Umbilical cord (tissue), 2 donors: ENCODE measurements around the gene PDZD2. TPM values are rescaled to one million over a fixed set of nuclear protein-coding genes. Genes with fewer than 3 reads are reported as not detected.
"Not testable (repeated sequence)": the region's sequence is repeated elsewhere in the genome, so short reads cannot be mapped to it uniquely, and the experiment has no call there.

Experiments used
- DNase-seq: peaks from one replicate; pipeline ENCODE4 v3.0.0-alpha.2; 2015; ENCODE audit warnings: low spot score
- total RNA-seq: library from RNA; depleted of rRNA; stranded (reverse); fragments of >200 nt; gene quantifications from one replicate; pipeline ENCODE4 v1.2.3, GENCODE V29; 2014; ENCODE audit warnings: low replicate concordance; ENCODE audit not compliant: insufficient read depth

The PDZD2 gene
- total RNA-seq, 1 donor from 2014 or later = 5.5 TPM

DNA sequence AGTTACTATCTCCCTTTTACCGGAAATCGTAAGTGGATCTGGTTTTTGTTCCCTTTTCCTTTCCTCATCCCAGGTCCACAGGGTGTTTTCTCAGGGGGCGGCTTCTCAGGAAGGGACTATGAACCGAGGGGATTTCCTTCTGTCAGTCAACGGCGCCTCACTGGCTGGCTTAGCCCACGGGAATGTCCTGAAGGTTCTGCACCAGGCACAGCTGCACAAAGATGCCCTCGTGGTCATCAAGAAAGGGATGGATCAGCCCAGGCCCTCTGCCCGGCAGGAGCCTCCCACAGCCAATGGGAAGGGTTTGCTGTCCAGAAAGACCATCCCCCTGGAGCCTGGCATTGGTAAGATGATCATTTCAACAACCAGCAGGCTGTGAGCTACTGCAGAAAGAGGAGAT lies 459.4 kb downstream of the PDZD2 start:
- peak; percentile 36 for DNase-seq

DNA sequence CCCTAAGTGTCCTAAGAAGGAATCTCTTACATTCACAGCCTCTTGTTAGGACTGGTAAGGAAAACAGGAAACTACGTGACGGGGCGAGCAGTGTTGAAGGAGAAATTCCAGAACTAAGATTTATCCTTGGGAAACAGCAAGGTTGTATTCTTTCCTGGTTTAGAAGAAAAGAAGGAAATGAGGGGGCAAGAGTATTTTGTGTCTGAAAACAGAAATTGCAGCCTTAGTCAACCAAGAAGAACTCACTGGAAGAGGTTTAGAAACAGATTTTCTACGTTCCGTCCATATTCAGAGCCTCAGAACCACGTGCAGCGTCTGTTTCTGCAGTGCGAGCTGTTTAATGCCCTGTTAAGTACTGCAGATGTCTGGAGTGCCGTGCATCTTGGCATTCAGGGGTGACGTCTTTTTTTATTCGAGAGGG lies 460.0 kb downstream of the PDZD2 start:
- peak; percentile 73 for DNase-seq

DNA sequence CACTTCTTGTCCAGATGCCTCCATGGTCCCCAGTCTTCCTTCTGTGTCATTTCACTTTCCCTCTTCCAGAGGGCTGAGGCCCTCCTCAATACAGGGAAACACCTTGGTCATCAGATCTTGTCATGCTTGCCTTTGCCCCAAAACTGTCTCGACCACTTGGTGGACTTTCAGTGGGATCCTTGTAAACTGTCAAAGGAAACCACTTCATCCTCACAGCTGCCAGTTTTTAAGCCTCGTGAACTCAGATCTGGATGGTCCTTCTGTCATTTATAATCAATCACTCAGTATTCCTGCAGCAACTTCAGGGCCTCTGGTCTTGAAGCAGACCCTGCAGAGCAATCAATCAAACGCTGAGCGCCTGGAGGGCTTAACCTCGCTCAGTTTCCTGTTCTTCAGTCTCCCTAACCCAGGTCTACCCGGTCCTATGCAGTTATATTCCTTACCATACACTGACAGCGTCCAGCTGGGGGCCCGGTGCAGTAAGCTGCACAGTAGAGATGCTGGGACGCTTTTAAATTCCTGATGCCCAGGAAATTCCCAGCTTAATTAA lies 460.6 kb downstream of the PDZD2 start:
- DNase-seq = no peak

DNA sequence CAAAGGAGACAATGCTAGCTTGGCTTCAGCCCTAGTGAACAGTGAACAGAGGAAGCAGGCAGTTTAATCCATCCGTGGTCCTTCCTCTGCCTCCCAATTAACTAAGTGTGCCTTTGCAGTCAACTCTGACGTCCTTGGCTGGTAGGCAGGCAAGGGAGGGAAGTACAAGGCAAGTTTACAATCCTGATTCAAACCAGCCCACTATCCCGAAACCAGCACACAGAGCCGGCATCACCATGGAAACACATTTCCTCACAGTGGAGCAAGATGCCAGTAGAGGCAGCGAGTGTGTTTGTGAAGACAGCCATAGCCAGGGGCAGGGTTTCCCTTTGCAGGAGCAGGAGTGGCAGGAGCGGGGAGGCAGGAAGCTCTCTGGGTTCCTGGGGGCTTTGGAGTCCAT lies 461.3 kb downstream of the PDZD2 start:
- DNase-seq = peak; percentile 65

DNA sequence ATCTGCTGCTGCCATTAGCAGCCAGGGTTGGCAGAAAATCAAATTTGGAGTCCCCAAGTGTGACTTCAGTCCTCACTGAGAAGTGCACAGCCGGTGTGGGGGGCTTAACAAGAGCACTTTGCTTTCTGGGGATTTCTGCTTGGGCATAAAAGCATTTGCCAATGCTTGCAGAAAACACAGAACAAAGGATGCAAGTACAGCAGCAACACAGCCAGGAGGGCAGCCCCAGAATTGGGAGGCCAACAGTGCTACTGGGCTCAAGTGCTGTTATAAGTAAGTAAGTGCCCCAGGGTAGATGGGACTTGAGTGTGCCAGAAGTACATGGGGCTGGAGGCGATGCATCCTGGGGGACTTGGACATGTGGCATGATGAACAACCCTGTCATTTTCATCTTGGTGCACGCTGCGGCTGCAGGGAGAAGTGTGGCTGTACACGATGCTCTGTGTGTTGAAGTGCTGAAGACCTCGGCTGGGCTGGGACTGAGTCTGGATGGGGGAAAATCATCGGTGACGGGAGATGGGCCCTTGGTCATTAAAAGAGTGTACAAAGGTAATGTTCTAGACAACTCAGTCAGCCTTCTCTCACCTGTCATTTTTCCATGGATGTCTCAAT lies 461.9 kb downstream of the PDZD2 start:
- DNase-seq = no peak

DNA sequence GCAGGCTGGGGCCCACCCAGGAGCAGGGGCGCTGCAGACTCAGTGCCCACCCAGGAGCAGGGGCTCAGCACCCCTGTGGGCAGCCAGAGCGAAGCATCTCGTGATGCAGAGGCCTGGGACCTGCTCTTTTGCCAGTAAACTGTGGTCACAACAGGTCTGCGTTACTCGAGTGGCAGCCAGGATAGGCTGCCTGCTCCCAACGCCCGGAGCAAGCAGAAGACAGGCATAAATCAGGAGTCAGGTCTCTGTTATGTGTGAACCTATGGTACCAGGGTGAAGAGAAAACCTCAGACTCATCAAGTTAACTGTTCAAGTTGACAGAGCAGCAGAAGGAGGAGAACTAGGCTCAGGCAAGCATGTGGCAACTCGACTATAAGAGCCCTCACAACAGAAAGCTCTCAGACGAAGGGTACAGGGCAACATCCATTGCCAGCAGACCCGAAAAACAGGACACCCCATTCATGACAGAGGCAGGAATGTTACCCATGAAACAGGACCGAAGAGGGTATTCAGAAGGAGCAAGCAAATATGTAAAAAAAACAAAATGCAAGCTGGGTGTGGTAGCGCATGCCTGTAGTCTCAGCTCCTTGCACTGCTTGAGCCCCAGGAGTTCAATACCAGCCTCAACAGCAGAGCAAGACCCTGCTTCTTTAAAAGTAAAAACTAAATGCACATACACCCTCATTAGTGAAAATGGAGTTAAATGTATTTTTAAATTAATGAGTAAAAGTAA lies 463.5 kb downstream of the PDZD2 start:
- no peak for DNase-seq

DNA sequence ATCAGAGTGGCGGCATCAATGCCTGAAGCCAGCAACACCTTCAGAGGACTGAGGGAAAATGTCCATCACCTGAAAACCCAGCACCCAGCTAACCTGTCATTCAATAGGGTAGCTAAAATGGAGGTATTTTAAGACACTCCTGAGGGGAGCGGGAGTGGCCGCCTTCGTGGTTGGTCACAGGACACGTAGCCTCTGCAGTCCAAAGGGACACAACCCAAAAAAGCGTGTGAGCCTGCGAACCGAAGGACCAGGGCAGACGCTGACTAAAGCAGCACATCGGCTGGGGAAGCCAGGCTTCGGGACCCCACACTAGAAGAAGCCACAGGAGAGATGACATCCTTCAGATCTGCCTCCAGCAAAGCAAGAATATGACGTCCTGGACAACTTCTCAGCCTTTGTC lies 464.6 kb downstream of the PDZD2 start:
- DNase-seq = no peak

DNA sequence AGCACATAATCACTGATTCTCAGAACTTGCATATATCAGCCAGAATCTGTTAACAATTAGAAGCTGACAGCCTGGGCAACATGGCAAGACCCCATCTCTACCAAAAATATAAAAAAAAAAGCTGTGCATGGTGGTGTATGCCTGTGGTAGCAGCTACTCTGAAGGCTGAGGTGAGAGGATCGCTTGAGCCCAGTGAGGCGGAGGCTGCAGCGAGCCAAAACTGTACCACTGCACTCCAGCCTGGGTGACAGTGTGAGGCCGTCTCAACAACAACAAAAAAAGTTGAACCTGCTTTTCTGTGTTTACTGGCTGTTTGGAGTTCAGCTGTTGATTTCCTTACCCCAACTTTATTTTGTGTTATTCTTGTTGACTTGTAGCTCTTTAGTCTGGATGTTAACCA lies 468.4 kb downstream of the PDZD2 start:
- no peak for DNase-seq

DNA sequence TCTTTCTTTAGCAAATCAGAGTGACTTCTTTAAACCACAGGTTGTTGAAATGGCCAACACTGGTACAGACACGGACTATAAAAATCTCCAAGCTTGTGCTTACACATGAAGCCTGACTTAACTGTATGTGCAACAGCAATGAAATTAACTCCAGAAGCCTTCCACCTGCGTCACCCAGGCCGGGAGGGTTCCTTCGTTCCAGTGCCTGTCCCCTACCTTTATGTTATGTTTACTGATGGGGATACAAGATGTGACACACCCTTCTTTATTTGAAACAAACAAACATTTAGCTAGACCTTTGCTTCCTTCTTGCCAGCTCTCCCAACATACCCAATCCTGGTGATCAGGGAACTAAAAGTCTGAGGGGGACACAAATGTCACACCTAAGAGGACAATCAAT lies 469.2 kb downstream of the PDZD2 start:
- no peak for DNase-seq

DNA sequence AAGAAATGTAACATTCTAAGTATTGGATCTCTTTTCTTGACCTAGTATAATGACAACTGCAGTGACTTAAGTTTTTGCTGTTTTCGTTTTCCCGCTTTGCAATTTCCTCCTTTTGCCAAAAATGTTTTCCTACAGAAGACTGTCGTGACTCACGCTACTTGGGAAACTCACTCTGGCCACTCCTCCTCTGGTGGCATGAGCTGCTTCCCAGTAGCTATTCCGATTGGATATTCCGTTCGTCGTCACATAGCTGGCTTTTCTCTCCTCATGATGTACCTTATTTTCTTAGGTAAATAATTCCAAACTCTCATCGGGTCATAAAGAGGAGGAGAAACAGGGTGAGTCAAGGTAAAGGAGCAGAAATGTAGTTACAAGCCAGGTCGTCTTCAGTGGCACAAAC lies 470.3 kb downstream of the PDZD2 start:
- no peak for DNase-seq

DNA sequence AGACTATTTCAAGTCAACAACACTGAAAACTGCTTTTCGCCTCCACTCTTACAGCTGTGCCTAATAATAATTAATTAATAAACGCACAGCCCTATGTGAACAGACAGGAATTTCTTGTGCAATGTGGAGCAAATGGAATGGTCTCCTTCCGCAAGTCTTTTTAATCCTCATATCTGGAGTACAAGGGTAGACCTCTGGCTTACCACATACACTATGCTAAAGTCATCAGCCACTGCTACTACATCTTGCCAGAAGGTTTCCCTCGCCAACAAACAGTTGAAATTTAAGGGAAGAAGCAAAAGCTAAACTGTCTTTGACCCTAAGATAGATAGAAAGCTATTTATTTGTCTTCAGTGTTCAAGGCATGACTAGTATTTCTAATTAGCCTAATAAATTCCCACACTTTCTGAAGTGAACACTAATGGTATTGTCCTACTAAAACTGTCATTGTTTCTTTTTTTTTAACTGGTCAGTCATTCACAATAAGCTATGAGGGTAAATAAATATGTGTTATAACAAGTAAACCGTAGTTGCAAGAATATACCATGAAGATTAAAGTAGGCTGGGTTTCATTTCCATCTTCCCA lies 471.3 kb downstream of the PDZD2 start:
- no peak for DNase-seq

DNA sequence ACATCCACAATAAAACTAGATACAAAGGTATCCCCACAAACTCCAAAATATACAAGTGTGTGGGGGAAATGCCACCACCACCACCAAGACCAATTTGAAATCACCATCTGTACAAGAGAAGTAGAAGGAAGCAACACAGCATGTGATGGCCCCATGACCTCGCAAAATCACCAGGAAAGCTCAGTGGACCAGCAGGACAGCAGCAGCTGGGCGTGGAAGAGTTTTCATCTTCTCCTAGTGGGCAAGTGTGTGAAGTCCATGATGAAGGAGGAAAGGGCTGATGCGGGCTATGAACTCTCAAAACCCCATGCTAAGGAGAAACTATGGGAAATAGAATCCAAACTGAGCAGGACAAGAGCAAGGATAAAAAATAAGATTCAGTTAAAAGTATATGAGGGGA lies 477.1 kb downstream of the PDZD2 start:
- DNase-seq = no peak

DNA sequence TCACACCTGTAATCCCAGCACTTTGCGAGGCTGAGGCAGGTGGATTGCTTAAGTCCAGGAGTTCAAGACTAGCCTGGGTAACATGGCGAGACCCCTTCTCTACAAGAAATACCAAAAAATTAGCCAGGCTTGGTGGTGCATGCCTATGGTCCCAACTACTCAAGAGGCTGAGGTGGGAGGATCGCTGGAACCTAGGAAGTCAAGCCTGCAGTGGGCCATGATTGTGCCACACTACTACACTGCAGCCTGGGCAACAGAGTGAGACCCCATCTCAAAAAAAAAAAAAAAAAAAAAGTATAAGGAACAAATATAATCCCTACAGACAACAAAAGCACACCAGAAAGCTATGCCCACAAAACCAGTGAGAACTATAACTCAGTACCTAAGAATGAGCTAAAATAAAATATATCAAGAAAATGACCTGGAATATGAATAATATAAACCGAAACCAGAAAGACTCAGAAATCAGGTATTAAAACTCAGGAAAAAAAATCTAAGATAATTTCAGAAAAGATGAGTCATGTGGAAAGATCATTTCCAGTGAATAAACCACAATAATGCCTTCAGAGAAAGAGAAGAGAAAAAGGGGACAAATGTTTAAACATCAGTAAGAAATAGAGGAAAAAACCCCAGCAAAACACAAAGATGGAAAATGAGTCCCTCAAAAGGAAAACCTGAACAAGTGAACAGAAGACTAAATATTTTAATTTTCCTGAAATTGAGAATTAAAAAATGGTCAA lies 477.8 kb downstream of the PDZD2 start:
- no peak for DNase-seq

DNA sequence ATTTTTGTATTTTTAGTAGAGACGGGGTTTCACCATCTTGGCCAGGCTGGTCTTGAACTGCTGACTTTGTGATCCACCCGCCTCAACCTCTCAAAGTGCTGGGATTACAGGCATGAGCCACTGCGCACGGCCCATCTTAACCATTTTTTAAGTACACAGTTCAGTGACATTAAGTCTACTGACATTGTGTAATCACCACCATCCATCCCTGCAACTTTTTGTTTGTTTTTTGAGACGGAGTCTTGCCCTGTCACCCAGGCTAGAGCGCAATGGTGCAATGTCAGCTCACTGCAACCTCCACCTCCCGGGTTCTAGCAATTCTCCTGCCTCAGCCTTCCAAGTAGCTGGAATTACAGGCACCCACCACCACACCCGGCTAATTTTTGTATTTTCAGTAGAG lies 480.0 kb downstream of the PDZD2 start:
- DNase-seq = not testable (repeated sequence)

DNA sequence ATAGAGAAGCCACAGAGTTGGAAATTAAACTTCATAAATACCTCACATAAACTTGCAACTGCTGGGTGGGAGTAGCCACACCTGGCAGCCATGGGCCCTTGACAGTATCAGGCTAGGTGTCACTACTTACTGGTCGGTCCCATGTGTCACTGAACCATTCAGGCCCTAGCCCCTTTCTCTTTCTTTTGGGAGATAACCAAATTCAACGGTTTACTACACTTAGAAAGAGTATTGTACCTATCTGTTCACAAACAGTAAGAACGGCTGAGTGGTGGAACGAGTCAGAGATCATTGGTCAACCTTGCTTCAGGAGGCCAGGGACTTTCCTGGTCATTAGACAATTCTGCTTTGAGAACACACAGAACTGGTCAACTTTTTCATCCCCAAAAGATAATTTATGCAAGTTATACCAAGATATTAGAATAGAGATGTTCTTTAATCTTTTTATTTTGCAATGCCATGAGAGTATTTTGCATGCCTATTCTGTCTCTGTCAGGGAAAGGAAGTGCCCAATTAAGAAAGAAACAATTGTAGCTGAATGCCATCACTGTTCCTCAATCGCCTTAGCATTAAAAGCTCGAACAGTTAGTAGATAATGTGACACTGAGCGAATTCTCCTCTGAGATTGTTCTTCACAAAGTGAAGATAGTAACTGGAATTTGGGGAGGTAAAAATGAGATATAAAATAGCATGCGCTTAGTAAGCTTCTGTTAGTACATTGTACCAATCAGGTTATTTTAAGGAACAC lies 484.3 kb downstream of the PDZD2 start:
- no peak for DNase-seq

DNA sequence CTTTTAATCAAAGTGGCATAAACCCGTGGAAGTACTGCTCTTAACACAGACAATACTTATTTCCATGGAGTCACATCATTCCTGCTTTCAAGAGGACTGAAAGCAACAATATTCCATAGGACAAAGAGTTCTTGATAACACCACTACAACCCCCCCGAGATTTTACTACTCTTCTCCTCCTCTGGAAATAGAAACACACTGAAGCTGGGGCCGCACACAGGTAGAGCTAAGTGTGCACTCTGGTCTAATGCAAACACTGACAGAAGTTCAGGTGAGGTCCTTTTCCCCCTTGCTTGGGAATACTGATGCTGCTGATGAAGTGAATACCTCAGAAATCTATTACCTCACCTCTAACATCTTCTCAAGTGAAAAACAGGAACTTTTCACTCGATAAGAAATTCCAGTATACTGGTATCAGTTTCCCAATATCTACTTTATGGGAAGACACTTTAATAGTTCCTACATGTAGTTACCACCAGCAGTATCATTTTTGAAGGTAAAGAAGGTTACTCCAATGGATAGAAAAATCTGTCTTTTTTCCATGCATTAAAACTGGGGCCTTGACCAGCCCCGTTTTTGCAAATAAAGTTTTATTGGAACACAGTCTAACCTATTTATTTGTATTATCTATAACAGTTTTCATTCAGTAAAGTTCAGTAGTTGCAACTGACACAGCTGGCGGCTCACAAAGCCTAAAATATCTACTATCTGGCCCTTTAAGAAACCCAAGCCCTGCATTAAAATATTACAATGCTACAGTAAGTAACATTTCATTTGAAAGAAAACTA lies 485.2 kb downstream of the PDZD2 start:
- DNase-seq = no peak

DNA sequence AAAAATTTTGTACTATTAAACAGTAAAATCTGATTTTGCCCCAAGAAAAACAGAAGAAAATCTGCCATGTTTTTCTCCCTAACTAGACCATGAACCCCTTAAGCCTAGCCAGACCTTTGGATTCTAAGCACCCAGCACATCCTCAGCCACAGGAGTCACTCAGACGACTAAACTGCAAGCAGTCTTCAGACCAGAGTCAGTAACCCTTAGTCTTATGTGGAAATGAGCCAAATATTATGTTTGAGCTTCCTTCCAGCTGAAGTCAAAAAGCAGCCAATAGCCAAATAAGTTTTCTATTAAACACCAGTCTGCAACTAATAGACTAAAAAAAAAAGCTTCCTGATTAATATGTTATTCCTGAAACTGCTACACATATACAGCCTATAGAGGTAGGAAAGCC lies 487.8 kb downstream of the PDZD2 start:
- no peak for DNase-seq

DNA sequence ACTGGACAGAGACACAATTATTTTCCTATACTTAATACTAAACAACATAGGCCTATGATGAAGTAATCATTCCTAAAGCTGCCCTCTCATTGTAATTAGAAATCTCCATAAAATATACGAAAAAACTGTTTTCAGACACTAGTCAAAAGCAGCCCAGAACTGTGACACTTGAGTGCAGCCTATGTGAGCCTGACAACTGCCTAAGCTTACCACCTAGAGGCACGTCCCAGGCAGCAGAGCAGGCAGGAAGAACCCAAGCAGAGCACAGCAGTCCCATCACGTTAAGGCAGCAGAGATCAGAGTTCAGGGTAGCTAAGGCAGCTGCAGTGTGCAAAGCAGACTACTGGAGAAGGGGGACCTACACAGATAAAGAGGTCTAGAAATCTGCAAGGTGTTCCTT lies 488.8 kb downstream of the PDZD2 start:
- no peak for DNase-seq

DNA sequence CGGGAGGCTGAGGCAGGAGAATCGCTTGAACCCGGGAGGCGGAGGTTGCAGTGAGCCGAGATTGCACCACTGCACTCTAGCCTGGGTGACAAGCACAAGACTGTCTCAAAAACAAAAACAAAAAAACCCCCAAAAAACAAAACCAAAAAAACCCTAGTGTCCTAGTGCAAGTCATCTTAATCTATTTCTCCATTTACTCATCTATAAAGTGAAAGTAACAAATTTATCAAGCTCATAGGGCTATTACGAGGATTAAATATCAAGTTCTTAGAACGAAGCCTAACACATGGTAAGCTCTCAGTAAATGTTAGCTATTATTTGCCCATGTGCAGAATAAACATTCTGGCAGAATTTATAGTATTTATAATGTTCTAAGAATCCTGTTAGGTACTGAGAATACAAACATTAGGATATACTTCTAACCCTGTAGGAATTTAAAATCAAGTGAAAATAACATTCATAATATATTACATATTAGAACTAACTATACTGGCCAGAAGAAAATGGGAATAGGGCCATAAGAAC lies 490.2 kb downstream of the PDZD2 start:
- no peak for DNase-seq

DNA sequence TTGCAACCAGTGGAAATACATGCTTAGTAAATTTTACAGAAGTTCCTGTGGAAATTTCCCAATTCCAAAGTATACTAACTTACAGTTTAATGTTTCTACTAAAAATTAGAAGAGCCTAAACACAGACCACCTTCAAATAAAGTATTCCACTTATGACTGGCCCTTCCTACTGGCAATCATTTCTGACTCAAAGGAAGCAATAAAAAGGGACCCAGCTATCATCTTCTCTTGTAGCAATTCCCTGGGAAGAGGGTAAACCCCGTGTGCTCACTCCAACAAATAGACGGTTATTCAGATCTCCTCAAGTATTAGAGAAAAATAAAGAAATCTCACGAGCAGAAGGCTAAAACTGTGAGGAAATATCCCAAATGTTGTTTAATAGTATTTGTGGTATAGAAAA lies 491.9 kb downstream of the PDZD2 start:
- DNase-seq = no peak
